Keratinocyte (primary cell): ENCODE results near the gene KRTAP10-8. TPM values are rescaled to one million over a fixed set of nuclear protein-coding genes. Genes with fewer than 3 reads are reported as not detected.
"Not testable (repeated sequence)": the region's sequence is repeated elsewhere in the genome, so short reads cannot be mapped to it uniquely, and the experiment has no call there.

Experiments used
- DNase-seq: peaks from one replicate; pipeline ENCODE4 v3.0.0-alpha.2; 2011; ENCODE audit warnings: low read depth, missing footprints, low spot score
- FAIRE-seq: peaks from 2 replicates; lab custom pipeline; 2011; peaks lifted over from hg19 to GRCh38; lab: Jason Lieb, UNC
- H2AFZ ChIP-seq: 2 replicates; pipeline ENCODE4 v1.6.0; 2012; ENCODE audit warnings: low read length, control low read depth, inconsistent platforms; ENCODE audit not compliant: control insufficient read depth
- H3K27ac ChIP-seq: 2 replicates; pipeline ENCODE4 v1.5.1; 2011; ENCODE audit warnings: low read length; ENCODE audit not compliant: control insufficient read depth, insufficient read depth
- H3K27me3 ChIP-seq: 3 replicates; pipeline ENCODE4 v1.6.0; 2011; ENCODE audit warnings: low read length; ENCODE audit not compliant: control insufficient read depth, insufficient read depth; ENCODE audit errors: extremely low read depth
- H3K36me3 ChIP-seq, 2 experiments: 2 replicates in 1 of 2; 3 replicates in 1 of 2; pipeline ENCODE4 v1.5.1; 2011; ENCODE audit warnings: low read length in 2 of 2, mild to moderate bottlenecking in 1 of 2; ENCODE audit not compliant: control insufficient read depth in 2 of 2, insufficient read depth in 2 of 2; ENCODE audit errors: extremely low read depth in 1 of 2
- H3K4me1 ChIP-seq: 3 replicates; pipeline ENCODE4 v1.5.1; 2011; ENCODE audit warnings: low read length; ENCODE audit not compliant: control insufficient read depth, insufficient read depth; ENCODE audit errors: extremely low read depth
- H3K4me2 ChIP-seq: 3 replicates; pipeline ENCODE4 v1.6.0; 2011; ENCODE audit warnings: low read depth, low read length; ENCODE audit not compliant: control insufficient read depth, insufficient read depth; ENCODE audit errors: extremely low read depth
- H3K4me3 ChIP-seq, 3 experiments: fragments of 200-600 bp in 1 of 3; sonication (generic) in 1 of 3; 2 replicates in 2 of 3; 3 replicates in 1 of 3; pipeline ENCODE4 v1.5.1; 2011 to 2016; ENCODE audit warnings: low read length in 3 of 3, mild to moderate bottlenecking in 3 of 3, control low read depth in 2 of 3, inconsistent platforms in 1 of 3, low read depth in 1 of 3, mixed read lengths in 1 of 3, mixed run types in 1 of 3, moderate library complexity in 1 of 3; ENCODE audit not compliant: control insufficient read depth in 2 of 3, insufficient read depth in 2 of 3; ENCODE audit errors: extremely low read depth in 1 of 3
- H3K79me2 ChIP-seq: 2 replicates; pipeline ENCODE4 v1.6.0; 2012; ENCODE audit warnings: low read length; ENCODE audit not compliant: control insufficient read depth, insufficient read depth
- H3K9ac ChIP-seq: 3 replicates; pipeline ENCODE4 v1.6.0; 2011; ENCODE audit warnings: low read length; ENCODE audit not compliant: control insufficient read depth, insufficient read depth; ENCODE audit errors: extremely low read depth
- H3K9me1 ChIP-seq: 3 replicates; pipeline ENCODE4 v1.6.0; 2011; ENCODE audit warnings: low read length; ENCODE audit not compliant: control insufficient read depth, insufficient read depth; ENCODE audit errors: extremely low read depth
- H3K9me3 ChIP-seq: 2 replicates; pipeline ENCODE4 v1.5.1; 2012; ENCODE audit warnings: low read depth, low read length; ENCODE audit not compliant: control insufficient read depth
- H4K20me1 ChIP-seq: 3 replicates; pipeline ENCODE4 v1.6.0; 2011; ENCODE audit warnings: low read length; ENCODE audit not compliant: control insufficient read depth, insufficient read depth; ENCODE audit errors: extremely low read depth
- EZH2 ChIP-seq: IDR thresholded peaks from one replicate; pipeline ENCODE4 v1.6.1; 2012; ENCODE audit warnings: inconsistent platforms, mild to moderate bottlenecking, low read length, moderate library complexity
- dilution Hi-C: fragments of 300-500 bp; cut with MboI; formaldehyde crosslinking; loops from one replicate; pipeline ENCODE4 v1.7.0; 2020; ENCODE audit warnings: low sequenced_read_pairs; ENCODE audit not compliant: extremely low pct_ligation_motif_present
- polyA plus RNA-seq, 5 experiments: library from polyadenylated mRNA; depleted of rRNA in 3 of 5; stranded (reverse) in 3 of 5; stranded (forward) in 1 of 5; unstranded in 1 of 5; fragments of >200 nt; gene quantifications; 1 replicate in 1 of 5; 2 replicates in 3 of 5; 3 replicates in 1 of 5; pipeline versions ENCODE4 v1.2.1 to v1.2.3, GENCODE V29; 2011 to 2012; ENCODE audit warnings: missing spikeins in 2 of 5, low read depth in 1 of 5, low replicate concordance in 1 of 5
- TF ChIP-seq, protein P1 (sequence below), 3 experiments: IDR thresholded peaks in 1 of 3; conservative IDR thresholded peaks in 1 of 3; optimal IDR thresholded peaks in 1 of 3; 2 replicates in 2 of 3; 3 replicates in 1 of 3; pipeline versions ENCODE3 to v1.5.1; 2011; ENCODE audit warnings: low read length in 3 of 3, mild to moderate bottlenecking in 3 of 3, moderate library complexity in 2 of 3, control low read depth in 1 of 3, inconsistent platforms in 1 of 3; ENCODE audit not compliant: insufficient read depth in 2 of 3; ENCODE audit errors: extremely low read depth in 1 of 3

KRTAP10-8 gene
- polyA plus RNA-seq, 1 donor (not counting 4 experiments of a cell fraction or from before 2014, with no cell fraction given), result not detected

GRCh38 chr21:44626262-44626661 is 14.4 kb downstream of the KRTAP10-8 start:
- no peaks in the 10 kb centered on the region for H3K9me1 ChIP-seq
- no peaks in the 10 kb centered on the region for H3K27me3 ChIP-seq
- H3K9ac ChIP-seq, result no peak overlapping the region
- H3K36me3 ChIP-seq, result no peaks in the 10 kb centered on the region
- dilution Hi-C loops, result no loop called here
- no peak overlapping the region for H3K4me2 ChIP-seq
- no peaks in the 10 kb centered on the region for H3K4me1 ChIP-seq
- DNase-seq, result no peak
- H4K20me1 ChIP-seq, result no peaks in the 10 kb centered on the region
- H3K4me3 ChIP-seq, result no peak overlapping the region
- H3K79me2 ChIP-seq, result no peaks in the 10 kb centered on the region
- H3K27ac ChIP-seq, result no peak overlapping the region
- H3K9me3 ChIP-seq, result peaks cover 14% of the 10 kb centered on the region
- no peak overlapping the region for H2AFZ ChIP-seq
- no peak for TF ChIP-seq EZH2
- FAIRE-seq, result no peak

GRCh38 chr21:44626673-44627143 is 14.8 kb downstream of the KRTAP10-8 start, which contains the start of gene KRTAP10-9:
TSS of gene KRTAP10-9 (plus strand) at chr21:44627093. CDS start at chr21:44627172, 79 bp downstream.
- Histone ChIP-seq H2AFZ (no peak within 1 kb of the TSS), H3K79me2 (no peaks in the 10 kb centered on the region), H3K9ac (no peak within 1 kb of the TSS), H3K9me3 (peaks cover 14% of the 10 kb centered on the region), H3K36me3 (no peaks in the 10 kb centered on the region), H3K27ac (no peak within 1 kb of the TSS), H3K4me1 (no peaks in the 10 kb centered on the region), H3K27me3 (no peaks in the 10 kb centered on the region), H4K20me1 (no peaks in the 10 kb centered on the region), H3K4me3 (no peak within 1 kb of the TSS), H3K4me2 (no peak within 1 kb of the TSS), H3K9me1 (no peaks in the 10 kb centered on the region)
- dilution Hi-C loops, result no loop called here
- TF ChIP-seq, protein P1, sequence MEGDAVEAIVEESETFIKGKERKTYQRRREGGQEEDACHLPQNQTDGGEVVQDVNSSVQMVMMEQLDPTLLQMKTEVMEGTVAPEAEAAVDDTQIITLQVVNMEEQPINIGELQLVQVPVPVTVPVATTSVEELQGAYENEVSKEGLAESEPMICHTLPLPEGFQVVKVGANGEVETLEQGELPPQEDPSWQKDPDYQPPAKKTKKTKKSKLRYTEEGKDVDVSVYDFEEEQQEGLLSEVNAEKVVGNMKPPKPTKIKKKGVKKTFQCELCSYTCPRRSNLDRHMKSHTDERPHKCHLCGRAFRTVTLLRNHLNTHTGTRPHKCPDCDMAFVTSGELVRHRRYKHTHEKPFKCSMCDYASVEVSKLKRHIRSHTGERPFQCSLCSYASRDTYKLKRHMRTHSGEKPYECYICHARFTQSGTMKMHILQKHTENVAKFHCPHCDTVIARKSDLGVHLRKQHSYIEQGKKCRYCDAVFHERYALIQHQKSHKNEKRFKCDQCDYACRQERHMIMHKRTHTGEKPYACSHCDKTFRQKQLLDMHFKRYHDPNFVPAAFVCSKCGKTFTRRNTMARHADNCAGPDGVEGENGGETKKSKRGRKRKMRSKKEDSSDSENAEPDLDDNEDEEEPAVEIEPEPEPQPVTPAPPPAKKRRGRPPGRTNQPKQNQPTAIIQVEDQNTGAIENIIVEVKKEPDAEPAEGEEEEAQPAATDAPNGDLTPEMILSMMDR (optimal IDR thresholded peaks at IDR 0.05 in 1 of 3, IDR thresholded peaks at IDR 0.05 in 1 of 3, conservative IDR thresholded peaks at IDR 0.05 in 1 of 3; ENCODE audit: extremely low read depth in 1 of 3, insufficient read depth in 2 of 3, low read length in 3 of 3), result no peak
- TF ChIP-seq EZH2, result no peak
- no peak for DNase-seq
- no peak for FAIRE-seq

- DNase-seq, H3K36me3 ChIP-seq, H3K4me3 ChIP-seq, H4K20me1 ChIP-seq, H3K79me2 ChIP-seq, H3K9ac ChIP-seq, H3K4me2 ChIP-seq, dilution Hi-C loops, H2AFZ ChIP-seq, H3K27me3 ChIP-seq, H3K4me1 ChIP-seq, H3K27ac ChIP-seq, H3K9me1 ChIP-seq, FAIRE-seq: not testable (repeated sequence)
- H3K9me3 ChIP-seq, result peaks cover 14% of the 10 kb centered on the region
These were observed 15.4 kb downstream of the KRTAP10-8 start for GRCh38 chr21:44627181-44627822.

- H3K9me3 ChIP-seq, result peaks cover 13% of the 10 kb centered on the region
- dilution Hi-C loops, H3K9me1 ChIP-seq, H3K9ac ChIP-seq, H3K27ac ChIP-seq, DNase-seq, H2AFZ ChIP-seq, H3K27me3 ChIP-seq, H3K4me2 ChIP-seq, H3K79me2 ChIP-seq, FAIRE-seq, H4K20me1 ChIP-seq, H3K4me3 ChIP-seq, H3K4me1 ChIP-seq, H3K36me3 ChIP-seq: not testable (repeated sequence)
These were observed 16.0 kb downstream of the KRTAP10-8 start for GRCh38 chr21:44627831-44628233.
